HG03460 (cell line): ENCODE results near the gene FARP2.
"Not testable (repeated sequence)": the region's sequence is repeated elsewhere in the genome, so short reads cannot be mapped to it uniquely, and the experiment has no call there.

Experiments
- ATAC-seq: cut with Tn5 transposase; IDR thresholded peaks from one replicate; pipeline ENCODE4 v1.9.1; 2021; ENCODE audit not compliant: unreplicated experiment

Gene FARP2

DNA sequence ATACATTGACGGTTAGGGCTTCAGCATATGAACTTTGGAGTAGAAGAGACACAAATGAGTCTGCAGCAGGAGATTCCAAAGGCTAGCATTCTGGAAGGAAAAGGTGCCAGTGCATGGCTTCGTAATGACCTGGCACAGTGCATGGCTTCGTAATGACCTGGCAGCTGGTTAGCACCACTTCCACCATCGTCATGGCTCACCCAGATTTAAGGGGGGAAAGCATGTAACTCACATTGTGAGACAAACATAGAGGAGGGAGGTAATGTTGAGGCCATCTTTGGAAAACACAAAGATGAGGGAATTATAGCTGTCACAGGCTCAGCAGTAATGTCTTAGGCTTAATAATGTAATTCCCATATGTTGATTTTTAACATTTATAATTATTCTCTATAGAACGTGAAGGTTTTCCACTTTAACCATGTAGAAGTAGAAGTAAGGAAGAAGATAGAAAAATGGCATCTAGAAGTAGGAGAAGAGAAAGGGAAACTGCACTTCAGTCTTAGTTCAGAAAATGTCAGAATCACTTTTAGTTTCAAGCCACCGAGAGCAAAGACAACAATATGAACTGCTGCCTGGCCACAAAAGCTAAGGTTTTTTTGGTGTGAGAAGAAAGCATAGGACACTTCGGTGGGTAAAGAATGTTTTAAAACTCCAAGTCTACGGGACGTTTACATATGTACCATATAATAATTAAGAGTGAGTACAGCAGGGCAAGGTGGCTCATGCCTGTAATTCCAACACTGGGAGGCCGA lies 159.1 kb downstream of the FARP2 start:
- no peak for ATAC-seq

DNA sequence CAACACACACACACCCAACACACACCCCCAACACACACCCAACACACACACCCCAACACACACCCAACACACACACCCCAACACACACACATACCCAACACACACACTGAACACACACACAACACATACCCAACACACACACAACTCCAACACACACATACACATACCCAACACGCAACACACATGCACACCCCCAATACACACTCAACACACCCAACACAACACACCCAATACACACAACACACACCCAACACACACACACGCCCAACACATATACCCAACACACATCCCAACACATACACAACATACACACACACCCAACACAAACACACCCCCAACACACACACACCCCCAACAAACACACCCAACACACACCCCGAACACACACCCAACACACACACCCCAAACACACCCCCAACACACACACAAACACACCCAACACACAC lies 160.5 kb downstream of the FARP2 start:
- ATAC-seq = no peak

DNA sequence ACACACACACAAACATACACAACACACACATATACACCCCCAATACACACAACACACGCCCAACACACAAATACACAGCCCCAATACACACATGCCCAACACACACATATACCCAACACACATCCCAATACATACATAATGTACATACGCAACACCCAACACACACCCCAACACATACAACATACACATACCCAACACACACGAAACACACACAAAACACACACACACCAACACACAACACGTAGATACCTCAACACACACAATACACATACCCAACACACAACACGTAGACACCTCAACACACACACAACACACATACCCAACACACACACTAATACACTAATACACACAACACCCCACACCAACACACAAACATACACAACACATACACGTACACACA lies 161.2 kb downstream of the FARP2 start:
- ATAC-seq = no peak

DNA sequence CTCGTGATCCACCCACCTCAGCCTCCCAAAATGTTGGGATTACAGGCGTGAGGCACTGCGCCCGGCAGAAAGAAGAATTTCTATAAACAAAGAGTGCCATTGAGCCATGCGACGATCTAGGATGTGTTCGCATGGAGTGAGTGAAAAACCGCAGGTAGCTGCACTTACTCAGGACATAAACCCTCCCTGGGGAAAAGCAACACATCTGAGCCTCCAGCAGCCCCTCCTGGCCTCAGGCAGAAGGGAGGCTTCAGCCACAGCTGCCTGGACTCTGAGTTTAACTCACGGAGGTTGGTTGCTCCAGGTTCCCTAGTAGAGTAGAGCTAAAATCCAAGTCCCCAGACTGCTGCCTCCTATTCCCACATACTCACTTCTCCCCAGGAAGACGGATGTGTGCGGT lies 163.6 kb downstream of the FARP2 start:
- ATAC-seq = no peak

DNA sequence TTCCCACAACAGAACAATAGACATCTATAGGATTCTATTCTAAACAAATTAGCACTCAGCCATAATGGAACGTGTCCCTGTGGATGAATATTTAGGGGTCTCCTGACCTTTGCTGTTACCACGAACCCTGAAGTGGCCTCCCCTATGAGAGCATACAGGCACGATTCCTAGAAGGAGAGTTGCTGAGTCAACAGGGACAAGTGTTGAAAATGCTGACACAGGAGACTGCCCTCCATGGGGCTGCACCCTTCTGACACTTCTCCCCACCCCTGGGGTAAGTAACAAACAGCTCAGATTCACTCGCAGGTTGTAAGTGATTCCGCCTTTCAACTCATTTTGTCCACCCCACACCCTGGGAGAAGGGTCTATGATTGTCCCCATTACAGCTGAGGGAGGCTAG lies 166.4 kb downstream of the FARP2 start:
- ATAC-seq = no peak

DNA sequence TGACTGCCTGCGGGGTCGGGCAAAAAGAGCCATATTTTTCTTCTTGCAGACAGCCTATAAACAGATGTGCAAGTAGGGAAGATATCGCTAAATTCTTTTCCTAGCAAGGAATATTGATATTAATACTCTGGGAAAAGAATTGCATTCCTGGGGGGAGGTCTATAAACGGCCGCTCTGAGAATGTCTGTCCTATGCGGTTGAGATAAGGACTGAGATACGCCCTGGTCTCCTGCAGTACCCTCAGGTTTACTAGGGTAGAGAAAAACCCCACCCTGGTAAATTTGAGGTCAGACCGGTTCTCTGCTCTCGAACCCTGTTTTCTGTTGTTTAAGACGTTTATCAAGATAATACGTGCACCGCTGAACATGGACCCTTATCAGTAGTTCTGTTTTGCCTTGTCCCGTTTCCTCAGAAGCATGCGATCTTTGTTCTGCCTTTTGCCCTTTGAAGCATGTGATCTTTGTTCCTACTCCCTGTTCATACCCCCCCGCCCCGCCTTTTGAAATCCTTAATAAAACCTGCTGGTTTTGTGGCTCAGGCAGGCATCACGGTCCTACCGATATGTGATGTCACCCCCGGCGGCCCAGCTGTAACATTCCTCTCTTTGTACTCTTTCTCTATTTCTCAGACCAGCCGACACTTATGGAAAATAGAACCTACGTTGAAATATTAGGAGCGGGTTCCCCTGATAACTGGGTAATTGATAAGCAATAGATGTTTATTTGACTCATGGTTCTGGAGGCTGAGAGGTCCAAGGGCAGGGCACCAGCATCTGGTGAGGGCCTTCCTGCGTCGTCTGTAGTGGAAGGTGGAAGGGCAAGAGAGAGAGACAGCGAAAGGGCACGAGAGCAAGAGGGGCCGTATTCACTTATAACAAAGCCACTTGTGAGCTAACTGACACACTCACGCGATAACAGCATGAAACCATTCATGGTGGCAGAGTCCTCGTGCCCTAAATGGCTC lies 170.0 kb downstream of the FARP2 start:
- not testable (repeated sequence) for ATAC-seq

DNA sequence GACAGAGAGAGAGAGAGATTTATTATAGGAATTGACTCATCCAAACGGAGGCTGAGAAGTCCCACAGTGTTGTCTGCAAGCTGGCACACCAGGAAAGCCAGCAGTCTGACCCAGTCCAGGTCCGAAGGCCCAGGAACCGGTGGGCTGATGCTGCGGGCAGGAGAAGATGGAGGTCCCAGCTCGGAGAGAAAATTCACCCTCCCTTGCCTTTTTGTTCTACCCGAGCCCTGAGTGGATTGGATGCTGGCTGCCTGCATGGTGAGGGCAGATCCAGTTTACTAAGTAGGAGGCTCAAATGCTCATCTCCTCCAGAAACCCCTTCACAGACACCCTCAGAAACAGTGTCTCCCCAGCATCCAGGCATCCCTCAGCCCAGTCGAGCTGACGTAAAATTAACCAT lies 174.5 kb downstream of the FARP2 start:
- ATAC-seq = no peak

DNA sequence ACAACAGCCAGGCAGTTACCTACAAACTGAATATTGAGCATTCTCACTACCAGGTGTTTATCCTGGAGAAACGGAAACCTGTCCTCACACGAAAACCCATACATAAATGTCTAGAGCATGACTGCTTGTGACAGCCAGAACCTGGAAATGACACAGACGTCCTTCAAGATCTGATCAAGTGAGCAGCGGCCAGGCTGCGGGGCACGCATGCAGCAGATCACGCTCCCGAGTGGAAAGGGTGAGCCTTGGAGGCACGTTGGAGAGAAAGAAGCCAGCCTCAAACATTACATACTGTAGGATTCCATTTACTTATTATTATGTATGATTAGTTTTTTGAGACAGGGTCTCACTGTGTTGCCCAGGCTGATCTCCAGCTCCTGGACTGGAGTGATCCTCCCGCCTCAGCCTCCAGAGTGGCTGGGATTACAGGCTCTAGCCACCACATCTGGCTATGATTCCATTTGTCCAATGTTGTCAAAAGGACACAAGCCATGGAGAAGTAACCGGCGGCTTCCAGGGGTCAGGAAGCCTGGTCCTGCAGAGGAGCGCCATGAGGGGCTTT lies 175.2 kb downstream of the FARP2 start:
- ATAC-seq = no peak

DNA sequence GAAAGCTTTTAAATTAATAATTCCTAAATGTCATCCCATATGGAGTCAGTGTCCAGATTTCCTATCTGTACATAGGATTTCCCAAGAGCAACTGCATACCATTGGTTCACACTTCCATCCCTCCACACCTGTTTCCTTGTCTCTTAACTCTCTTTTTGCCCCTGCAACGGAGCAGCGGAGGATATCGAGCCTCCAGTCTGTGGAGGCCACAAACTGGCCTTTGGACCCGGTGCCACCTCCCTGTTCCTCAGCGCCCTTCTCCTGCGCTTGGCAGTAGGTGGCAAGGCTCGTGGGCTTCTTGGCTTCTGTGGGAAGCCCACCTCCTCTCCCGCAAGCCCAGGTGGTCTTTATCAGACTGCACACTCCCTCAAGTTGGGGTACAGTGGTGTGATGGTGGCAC lies 176.1 kb downstream of the FARP2 start:
- no peak for ATAC-seq

DNA sequence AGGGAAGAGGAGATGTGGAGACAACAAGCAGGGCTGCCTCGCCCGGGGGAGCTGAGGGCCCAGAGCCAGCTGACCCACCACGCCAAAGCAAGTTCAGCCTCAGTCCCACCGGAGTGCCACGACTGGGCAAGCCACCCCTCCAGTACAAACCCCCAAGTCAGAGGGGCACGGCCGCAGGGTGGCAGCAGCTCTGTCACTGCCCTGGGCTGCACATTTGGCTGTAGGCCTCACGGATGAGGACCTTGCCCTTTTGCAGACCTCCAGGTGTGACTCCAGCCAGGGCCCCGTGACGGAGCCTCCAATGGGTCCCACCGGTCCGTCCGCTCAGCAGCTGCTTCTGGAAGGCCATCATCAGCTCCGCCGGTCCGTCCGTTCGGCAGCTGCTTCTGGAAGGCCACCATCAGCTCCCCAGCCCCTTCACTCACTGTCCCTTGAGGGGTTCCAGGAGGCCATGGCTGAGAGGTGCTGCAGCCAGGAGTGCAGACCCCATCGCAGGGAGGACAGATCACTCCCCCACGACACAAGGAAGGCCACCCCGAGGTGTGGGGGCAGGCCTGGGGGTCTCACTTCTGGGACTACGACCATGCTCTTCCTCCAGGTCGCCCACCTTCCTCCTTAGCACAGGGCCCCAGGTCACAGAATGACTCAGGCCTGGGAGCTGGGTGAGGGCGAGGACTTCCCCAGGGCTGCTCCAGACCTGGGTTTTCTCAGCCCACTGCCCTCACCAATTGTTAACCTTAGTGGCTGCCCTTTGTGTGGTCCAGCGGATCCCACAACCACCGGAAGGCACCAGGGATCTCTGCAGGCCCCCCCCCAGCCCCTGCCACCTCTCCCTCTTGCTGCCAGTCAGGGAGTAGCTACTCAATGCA lies 176.9 kb downstream of the FARP2 start:
- ATAC-seq = no peak

DNA sequence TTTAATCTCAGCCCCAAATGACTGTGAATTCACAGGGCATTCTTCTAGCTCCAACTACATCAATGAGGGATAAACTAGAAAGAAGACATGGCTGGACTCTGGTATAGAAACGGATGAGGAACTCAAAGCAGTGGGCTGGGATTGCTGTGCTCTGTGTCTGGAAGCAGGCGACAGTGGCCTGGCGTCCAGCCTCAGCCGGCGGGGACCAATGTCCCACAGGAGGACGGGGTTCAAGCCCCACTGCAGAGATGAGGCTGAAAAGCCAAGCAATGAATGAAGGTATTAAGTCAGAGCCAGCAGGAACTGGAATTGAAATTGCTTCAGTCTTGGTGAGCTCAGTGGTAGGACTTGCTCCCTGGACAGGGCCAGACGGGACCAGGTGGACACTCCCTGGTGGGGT lies 178.2 kb downstream of the FARP2 start:
- ATAC-seq = no peak

DNA sequence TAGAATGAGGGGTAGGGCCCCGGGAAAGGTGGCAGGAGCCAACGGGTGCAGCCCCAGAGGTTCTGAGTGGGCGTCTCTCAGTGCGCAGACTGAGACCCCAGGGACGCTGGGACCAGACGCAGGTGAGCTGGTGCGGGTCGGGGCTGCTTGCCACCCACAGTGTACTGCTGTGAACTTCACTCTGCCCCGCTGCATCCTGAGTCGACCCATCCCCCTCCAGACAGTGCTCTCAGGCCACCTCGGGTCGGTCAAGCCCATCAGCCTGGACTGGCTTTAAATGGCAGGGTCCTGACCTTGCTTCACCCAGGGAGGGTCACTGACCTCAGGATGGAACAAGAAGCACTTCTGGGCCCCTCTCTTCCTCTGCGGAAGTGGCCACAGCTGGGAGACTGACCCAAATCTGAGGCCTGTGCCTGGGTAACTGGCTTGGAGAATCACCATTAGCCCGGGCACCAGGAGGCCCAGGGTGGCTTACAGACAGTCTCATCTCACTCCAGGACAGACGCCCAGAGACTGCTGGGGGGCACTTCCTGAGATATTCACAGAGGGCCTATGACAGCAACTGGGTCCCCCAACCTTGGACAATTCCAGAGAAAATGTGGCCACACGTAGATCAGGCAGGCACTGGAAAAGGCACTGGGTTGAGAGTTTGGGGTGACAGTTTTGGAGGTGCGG lies 178.8 kb downstream of the FARP2 start:
- ATAC-seq = no peak

DNA sequence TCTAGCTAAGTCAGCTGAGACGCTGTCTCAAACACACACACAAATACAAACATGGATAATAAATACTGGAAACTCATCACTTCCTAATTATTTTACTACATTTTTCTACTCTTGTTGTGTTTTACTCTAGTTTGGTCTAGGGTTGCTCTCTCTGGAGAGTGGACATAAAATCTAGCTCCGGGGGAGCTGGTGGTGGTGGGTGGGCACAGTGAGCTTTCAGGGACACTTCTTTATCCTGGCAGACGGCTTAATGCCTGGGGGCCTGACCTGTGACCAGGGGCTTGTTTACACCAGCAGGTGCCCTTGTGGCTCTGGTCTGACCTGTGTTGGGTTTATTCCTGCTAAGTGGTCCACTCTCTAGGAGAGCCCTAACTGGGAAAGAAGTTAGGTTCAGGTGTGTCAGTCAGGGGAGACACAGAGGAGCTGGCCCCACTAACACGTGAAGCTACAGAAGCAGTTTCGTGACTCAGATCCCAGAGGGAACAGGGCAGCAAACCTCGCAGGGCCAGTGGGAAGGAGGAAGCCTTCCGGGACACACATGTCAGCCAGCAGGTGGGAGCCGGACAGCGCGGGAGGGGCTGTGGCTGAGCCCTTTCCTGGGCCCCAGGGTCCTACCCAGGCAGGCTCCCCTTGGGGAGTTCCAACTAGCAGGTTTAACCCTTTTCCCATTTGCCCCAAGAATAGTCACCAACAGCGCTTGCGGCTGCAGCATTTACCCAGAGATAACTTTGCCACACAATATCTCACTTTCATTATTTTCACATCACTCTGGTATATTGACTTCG lies 180.0 kb downstream of the FARP2 start:
- ATAC-seq = no peak

DNA sequence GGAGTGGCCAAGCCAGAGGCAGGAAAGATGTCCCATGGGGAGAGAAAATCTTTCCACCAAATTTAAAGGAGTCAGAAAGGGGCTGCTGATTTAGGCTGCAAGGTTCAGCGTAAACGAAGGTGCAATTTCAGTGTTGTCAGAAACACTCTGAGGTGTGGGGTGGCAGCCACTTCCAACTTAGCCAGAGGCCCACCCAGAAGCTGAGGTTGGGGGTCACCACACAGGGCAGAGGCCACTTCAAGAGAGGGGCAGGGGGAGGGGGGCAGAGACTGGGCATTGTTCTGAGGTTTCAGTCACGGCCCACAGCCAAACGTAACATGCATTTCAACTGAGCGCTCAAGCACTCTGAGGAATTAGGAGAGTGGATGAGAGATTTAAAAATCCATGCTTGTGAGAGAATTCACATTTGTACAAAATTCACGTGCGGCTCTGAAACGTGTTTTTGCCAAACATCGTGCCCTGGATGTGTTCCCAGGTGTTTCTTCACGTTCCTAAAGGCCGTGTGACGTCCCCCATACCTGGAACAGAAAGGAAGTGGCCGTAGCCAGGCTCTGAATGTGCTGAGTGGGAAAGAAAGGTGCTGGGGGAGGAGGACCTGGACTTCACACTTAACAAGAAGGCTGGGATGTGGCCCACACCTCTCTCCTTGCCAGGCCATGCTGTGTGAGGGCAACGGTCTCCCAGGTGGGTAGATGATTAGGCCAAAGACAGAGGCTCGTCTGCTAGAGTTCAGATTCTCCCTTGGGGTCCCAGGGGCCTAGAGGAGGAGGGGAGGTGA lies 182.9 kb downstream of the FARP2 start:
- ATAC-seq = no peak

DNA sequence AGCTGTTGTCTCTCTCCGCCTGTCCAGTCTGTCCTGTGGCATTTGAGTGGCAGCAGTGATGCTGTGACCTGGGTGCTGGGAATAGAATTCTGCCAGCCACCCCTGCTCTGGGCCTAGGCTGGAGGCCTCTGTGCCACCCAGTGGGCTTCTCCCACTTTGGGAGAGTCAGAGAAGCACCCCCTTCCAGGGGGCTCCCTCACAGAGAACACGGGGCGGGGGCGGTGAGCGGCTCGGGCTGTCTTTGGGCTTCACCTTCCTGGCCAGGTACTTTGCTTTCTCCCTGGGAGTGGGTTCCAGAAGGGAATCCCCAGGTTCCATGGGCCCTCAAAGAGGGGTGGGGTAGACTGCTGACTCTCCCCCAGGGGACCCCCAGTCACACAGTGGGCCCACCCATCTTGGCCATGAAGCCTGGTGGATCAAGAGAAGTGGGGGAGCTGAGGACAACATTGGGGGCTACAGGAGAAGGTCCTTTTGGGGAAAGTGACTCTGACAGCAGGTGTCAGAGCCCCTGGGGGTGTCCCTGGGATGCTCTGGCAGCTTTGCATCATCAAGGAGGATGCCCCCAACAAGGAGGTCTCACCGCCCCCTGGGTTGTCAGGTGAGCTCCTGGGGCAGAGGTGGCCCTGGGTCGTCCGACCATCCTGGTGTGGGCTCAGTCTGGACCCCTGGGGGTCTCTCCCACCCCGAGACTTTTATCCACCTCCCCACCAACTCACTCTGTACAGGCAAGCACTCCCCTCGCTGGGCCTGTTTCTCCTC lies 183.7 kb downstream of the FARP2 start:
- ATAC-seq = no peak

DNA sequence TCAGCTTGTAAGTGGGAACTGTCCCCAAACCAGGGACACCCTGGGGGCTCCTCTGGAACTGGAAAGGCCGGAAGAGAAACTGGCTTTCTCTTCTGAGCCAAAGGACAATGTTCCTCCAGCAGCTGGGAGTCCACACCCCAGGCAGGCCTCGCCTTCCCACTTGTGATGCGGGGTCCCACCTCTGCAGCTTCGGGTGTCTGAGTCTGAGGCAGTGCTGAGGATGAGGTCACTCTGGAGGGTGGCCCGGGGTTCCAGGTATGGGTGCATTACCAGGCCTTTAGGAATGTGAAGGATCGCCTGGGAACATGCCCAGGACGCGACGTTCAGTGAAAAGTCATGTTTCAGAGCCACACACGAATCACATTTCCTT lies 184.3 kb downstream of the FARP2 start:
- no peak for ATAC-seq

DNA sequence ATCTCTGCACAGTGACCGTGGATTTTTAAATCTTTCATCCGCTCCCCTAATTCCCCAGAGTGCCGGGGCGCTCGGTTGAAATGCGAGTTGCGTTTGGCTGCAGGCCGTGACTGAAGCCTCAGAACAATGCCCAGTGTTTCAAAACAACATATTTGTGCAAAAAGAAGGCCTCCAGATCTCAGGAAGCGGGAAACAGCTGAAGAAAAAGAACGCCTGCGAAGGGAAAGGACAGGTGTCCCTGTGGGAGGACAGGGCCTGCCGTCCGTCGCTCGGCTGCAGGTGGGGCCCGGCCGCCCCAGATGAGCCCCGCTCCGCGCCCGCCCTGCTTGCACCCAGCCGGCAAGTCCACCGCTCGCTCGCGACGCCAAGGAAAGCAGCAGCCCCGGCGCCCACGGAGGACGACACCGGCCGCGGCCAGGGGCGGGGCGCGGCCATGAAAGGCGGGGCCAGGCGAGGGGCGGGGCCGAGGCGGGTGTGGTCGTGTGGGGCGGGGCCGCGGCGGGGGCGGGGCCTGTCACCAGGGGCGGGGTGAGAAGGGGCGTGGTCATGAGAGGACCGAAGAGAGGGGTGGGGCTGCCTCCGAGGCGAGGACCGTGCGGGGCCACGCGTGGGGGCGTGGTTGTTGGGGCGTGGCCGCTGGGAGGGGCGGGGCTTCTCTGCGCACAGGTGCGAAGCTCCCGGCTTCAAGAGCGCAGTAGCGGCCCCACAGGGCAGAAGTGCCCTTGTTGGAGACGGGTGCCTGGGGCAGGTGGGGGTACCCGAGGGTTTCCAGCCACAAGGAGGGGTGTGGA lies 184.9 kb downstream of the FARP2 start:
- ATAC-seq = no peak
